ENCODE data around the gene YOD1. TPM values are rescaled to one million over a fixed set of nuclear protein-coding genes. Genes with fewer than 3 reads are reported as not detected.

The YOD1 gene
- total RNA-seq, 1 donor from 2014 or later: 5.8 TPM

- no peak for DNase-seq (ENCODE audit: low read depth in 2 of 2)
Measured at GRCh38 chr1:207013321-207014085, 37.5 kb downstream of the YOD1 start.

GRCh38 chr1:207010726-207011125 is 40.3 kb downstream of the YOD1 start:
- no peak for DNase-seq (ENCODE audit: low read depth in 2 of 2)

GRCh38 chr1:207009945-207010344 is 41.1 kb downstream of the YOD1 start:
- no peak for DNase-seq (ENCODE audit: low read depth in 2 of 2)

GRCh38 chr1:207009182-207009850 is 41.7 kb downstream of the YOD1 start:
- no peak for DNase-seq (ENCODE audit: low read depth in 2 of 2)

GRCh38 chr1:207007352-207008033 is 43.5 kb downstream of the YOD1 start:
- peak in 1 of 2 donors; percentile 60 for DNase-seq (ENCODE audit: low read depth in 2 of 2)

- DNase-seq (ENCODE audit: low read depth in 2 of 2): no peak
Measured at GRCh38 chr1:207006914-207007313, 44.1 kb downstream of the YOD1 start.

- no peak for DNase-seq (ENCODE audit: low read depth in 2 of 2)
Measured at GRCh38 chr1:207006083-207006482, 44.9 kb downstream of the YOD1 start.

GRCh38 chr1:207004931-207005830 is 45.8 kb downstream of the YOD1 start:
- DNase-seq (ENCODE audit: low read depth in 2 of 2): peak; percentile 61 to 71

- no peak for DNase-seq (ENCODE audit: low read depth in 2 of 2)
Measured at GRCh38 chr1:207003210-207003609, 47.8 kb downstream of the YOD1 start.

- no peak for DNase-seq (ENCODE audit: low read depth in 2 of 2)
Measured at GRCh38 chr1:207002724-207003146, 48.3 kb downstream of the YOD1 start.

GRCh38 chr1:207001492-207002245 is 49.3 kb downstream of the YOD1 start:
- DNase-seq (ENCODE audit: low read depth in 2 of 2): no peak

GRCh38 chr1:207000651-207001291 is 50.2 kb downstream of the YOD1 start:
- DNase-seq (ENCODE audit: low read depth in 2 of 2): no peak

- DNase-seq (ENCODE audit: low read depth in 2 of 2): no peak
Measured at GRCh38 chr1:206998816-206999215, 52.2 kb downstream of the YOD1 start.

Other genes starting within 250 kb of the YOD1 start
- not detected in 2 replicates for gene IL20, start 185.6 kb downstream of the YOD1 start, total RNA-seq
- not detected in 2 replicates for gene IL24, start 153.8 kb downstream of the YOD1 start, total RNA-seq
- gene FCMR, start 129.3 kb downstream of the YOD1 start, total RNA-seq: not detected in 2 replicates
- gene PIGR, start 104.7 kb downstream of the YOD1 start, total RNA-seq: not detected in 2 replicates
- gene FCAMR, start 80.7 kb downstream of the YOD1 start, total RNA-seq: not detected in 2 replicates
- not detected in 2 replicates for gene C1orf116, start 18.5 kb downstream of the YOD1 start, total RNA-seq
- 0.87 and 0.99 TPM in 2 replicates for gene PFKFB2, start 2.1 kb upstream of the YOD1 start, total RNA-seq
- not detected in 2 replicates for gene C4BPB, start 37.7 kb upstream of the YOD1 start, total RNA-seq
- not detected in 2 replicates for gene C4BPA, start 53.0 kb upstream of the YOD1 start, total RNA-seq